ENCODE measurements around the gene ATG14. TPM values are rescaled to one million over a fixed set of nuclear protein-coding genes. Genes with fewer than 3 reads are reported as not detected.

Gene ATG14
- total RNA-seq, 3 donors from 2014 or later (not counting 1 experiment from before 2014, with no cell fraction given) = 18.1 to 23.1 (median 20.5) TPM

DNA sequence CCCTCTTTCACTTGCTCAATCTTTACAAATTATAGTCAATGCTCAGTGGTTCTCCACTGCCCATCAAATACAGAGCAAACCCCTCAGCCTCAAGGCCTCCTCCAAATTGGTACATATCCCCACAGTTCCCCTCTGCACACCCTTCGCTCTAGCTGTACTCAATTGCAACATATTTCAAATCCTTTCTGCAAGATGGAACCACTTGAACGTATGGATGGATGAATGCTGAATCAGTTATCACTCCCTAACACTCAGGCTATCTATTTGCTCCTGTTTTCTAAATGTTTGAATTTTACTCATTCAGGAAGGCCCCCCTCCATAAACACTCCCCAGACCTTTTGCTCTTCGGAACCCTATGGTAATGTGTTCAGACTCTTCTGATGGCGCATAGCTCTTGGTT is 24.5 kb downstream of the ATG14 start:
- TF ChIP-seq CTCF (IDR thresholded peaks at IDR 0.05) = no peak
- H3K27ac Mint-ChIP-seq = peak overlapping the region; percentile 78 to 94
- H3K36me3 ChIP-seq (ENCODE audit: control insufficient read depth, insufficient read depth, low read length) = peaks cover 26% of the 10 kb centered on the region

DNA sequence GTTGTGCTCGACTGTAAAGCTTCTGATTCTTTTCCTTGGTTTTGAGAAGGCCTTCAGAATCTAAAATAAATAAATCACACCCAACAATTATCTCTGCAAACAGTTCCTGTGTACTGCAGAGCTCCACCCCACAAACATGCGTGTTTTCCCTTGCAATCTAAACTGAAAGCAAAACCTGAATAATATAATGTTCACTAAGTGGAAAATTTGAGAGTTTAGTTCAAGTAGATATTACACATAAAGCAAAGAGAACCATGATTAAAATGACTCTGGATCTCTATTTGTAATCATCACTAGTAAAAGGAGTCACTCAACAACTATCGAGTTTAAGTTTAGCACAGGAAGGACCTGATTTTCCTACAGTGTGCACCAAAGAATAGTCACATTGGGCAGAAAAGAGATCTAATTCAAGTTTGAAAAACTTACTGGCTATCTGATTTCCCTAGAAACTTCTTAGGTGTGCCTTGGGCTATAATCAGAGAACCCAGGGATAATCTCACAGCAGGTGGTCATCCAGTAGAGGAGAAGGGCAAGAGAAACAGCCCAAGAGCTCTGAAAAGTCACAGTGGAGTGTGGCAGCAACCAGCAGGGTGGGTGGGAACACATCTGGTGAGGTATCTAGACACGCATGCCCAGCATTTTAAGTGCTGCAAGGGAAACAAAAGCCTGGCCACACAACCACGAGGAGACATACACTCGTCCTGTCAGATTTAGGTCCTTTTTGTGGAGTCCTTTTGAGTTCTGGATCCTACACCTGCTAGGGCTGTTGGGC is 25.4 kb downstream of the ATG14 start:
- H3K36me3 Mint-ChIP-seq = peaks cover 18% of the 10 kb centered on the region

More for the DNA sequence above, 24.5 kb downstream of the ATG14 start:
- intact Hi-C loops (cut with micrococcal nuclease) = no loop called here
- ATAC-seq = no peak
- peaks cover 14 to 18% of the 10 kb centered on the region in 2 donors for H3K4me1 Mint-ChIP-seq
- H3K27me3 Mint-ChIP-seq (ENCODE audit: low read depth in 2 of 2) = no peaks in the 10 kb centered on the region
- Histone ChIP-seq H3K27me3 (ENCODE audit: control insufficient read depth, insufficient read depth, low read length) (no peaks in the 10 kb centered on the region), H3K4me3 (ENCODE audit: low read length) (no peak overlapping the region), H3K27ac (ENCODE audit: low read length) (peak overlapping the region; percentile 91), H3K4me1 (ENCODE audit: control insufficient read depth, insufficient read depth, low read length) (peaks cover 14% of the 10 kb centered on the region), H3K9me3 (ENCODE audit: control insufficient read depth, insufficient read depth, low read length) (no peaks in the 10 kb centered on the region)
- WGBS (ENCODE audit: insufficient coverage) = 98% methylated on average over 4 of the region's 4 CpGs
- H3K36me3 Mint-ChIP-seq = peaks cover 13% of the 10 kb centered on the region
- H3K4me3 Mint-ChIP-seq = peak overlapping the region; percentile 1
- no peak for DNase-seq
- H3K9me3 Mint-ChIP-seq = no peaks in the 10 kb centered on the region

DNA sequence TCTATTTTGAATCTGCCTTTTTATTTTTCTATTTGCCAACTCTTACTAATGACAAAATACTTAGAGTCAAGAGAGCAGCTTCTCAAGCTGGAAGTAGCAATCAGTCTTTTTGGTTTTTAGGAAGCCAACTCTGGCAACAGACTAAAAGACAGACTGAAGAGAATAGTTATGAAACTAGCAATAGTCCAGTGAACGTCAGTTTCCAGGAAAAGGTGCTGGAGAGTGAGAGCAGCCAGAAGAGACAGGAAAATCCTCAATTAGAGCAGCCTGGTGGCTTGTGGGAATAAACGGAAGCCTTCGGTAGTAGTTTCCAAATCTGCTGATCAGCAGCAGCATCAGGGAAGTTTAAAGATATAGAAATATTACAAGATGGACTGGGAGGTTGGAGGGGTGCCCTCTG is 27.1 kb downstream of the ATG14 start:
- Mint-ChIP-seq H3K4me3 (no peak overlapping the region), H3K27me3 (ENCODE audit: low read depth in 2 of 2) (no peaks in the 10 kb centered on the region), H3K36me3 (peaks cover 29% of the 10 kb centered on the region), H3K9me3 (no peaks in the 10 kb centered on the region), H3K4me1 (peaks cover 14 to 18% of the 10 kb centered on the region in 2 donors), H3K27ac (peak overlapping the region in 1 of 2 donors; percentile 6)
- H3K4me1 ChIP-seq (ENCODE audit: control insufficient read depth, insufficient read depth, low read length) = peaks cover 14% of the 10 kb centered on the region
- DNase-seq (no peak), ATAC-seq (no peak)
- intact Hi-C loops (cut with micrococcal nuclease) = no loop called here
- no peak overlapping the region for H3K4me3 ChIP-seq (ENCODE audit: low read length)
- no peaks in the 10 kb centered on the region for H3K27me3 ChIP-seq (ENCODE audit: control insufficient read depth, insufficient read depth, low read length)
- no peaks in the 10 kb centered on the region for H3K9me3 ChIP-seq (ENCODE audit: control insufficient read depth, insufficient read depth, low read length)
- 95% methylated on average over 3 of the region's 3 CpGs for WGBS (ENCODE audit: insufficient coverage)
- H3K27ac ChIP-seq (ENCODE audit: low read length) = no peak overlapping the region
- peaks cover 44% of the 10 kb centered on the region for H3K36me3 ChIP-seq (ENCODE audit: control insufficient read depth, insufficient read depth, low read length)
- no peak for TF ChIP-seq CTCF (IDR thresholded peaks at IDR 0.05)

More for the DNA sequence above, 25.4 kb downstream of the ATG14 start:
- Histone ChIP-seq H3K27ac (ENCODE audit: low read length) (peak overlapping the region; percentile 91), H3K9me3 (ENCODE audit: control insufficient read depth, insufficient read depth, low read length) (no peaks in the 10 kb centered on the region), H3K36me3 (ENCODE audit: control insufficient read depth, insufficient read depth, low read length) (peaks cover 34% of the 10 kb centered on the region), H3K27me3 (ENCODE audit: control insufficient read depth, insufficient read depth, low read length) (no peaks in the 10 kb centered on the region), H3K4me3 (ENCODE audit: low read length) (peak overlapping the region; percentile 10), H3K4me1 (ENCODE audit: control insufficient read depth, insufficient read depth, low read length) (peaks cover 14% of the 10 kb centered on the region)
- Mint-ChIP-seq H3K4me3 (peak overlapping the region; percentile 88), H3K27ac (peak overlapping the region; percentile 78 to 94), H3K4me1 (peaks cover 14 to 18% of the 10 kb centered on the region in 2 donors), H3K27me3 (ENCODE audit: low read depth in 2 of 2) (no peaks in the 10 kb centered on the region), H3K9me3 (no peaks in the 10 kb centered on the region)
- peak; percentile 20 to 36 for DNase-seq
- 44% methylated on average over 5 of the region's 6 CpGs for WGBS (ENCODE audit: insufficient coverage)
- ATAC-seq = peak; percentile 65 to 79 (median 75)
- TF ChIP-seq CTCF (IDR thresholded peaks at IDR 0.05) = no peak
- intact Hi-C loops (cut with micrococcal nuclease) = no loop called here

All from natural killer cell (primary cell).